Activated gamma-delta T cell treated with anti-CD3 and anti-CD28 coated beads, Interleukin-2, amount 50 U/mL, for 16 hours (primary cell): ENCODE measurements around the gene AFAP1.
"Not testable (repeated sequence)": the region's sequence is repeated elsewhere in the genome, so short reads cannot be mapped to it uniquely, and the experiment has no call there.

Experiments
- DNase-seq: peaks from one replicate; pipeline ENCODE4 v3.0.0-alpha.2; 2020; ENCODE audit warnings: low read depth

The AFAP1 gene

GRCh38 chr4:7944599-7945220 is 5.0 kb upstream of the AFAP1 start:
- no peak for DNase-seq

DNA sequence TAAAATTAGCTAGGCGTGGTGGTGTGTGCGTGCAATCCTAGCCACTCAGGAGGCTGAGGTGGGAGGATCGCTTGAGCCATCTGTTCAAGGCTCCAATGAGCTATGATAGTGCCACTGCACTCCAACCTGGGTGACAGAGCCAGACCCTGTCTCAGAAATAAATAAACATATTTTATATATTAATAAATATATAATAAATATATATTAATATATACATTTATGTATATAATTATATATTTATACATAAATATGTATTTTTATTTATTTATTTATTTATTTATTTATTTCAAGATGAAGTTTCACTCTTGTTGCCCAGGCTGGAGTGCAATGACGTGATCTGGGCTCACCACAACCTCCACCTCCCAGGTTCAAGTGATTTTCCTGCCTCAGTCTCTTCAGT is 4.0 kb upstream of the AFAP1 start:
- not testable (repeated sequence) for DNase-seq

DNA sequence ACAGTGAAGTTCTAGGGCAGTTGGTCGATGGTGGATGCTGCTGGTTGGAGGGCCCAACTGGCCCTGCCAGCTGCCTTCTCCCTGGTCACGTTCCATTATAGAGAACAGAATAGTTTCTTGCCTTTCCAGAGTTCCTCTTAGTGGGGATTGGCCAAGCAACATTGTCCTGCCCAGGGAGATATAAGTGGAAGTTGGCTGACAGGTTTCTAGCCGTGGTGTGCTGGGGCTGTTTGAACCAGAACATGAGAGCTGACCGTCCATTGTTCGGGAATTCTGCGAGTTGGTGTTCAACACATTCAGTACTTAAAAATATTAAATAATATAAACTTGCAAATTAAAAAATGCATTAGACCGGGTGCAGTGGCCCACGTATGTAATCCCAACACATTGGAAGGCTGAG is 3.5 kb upstream of the AFAP1 start:
- no peak for DNase-seq

DNA sequence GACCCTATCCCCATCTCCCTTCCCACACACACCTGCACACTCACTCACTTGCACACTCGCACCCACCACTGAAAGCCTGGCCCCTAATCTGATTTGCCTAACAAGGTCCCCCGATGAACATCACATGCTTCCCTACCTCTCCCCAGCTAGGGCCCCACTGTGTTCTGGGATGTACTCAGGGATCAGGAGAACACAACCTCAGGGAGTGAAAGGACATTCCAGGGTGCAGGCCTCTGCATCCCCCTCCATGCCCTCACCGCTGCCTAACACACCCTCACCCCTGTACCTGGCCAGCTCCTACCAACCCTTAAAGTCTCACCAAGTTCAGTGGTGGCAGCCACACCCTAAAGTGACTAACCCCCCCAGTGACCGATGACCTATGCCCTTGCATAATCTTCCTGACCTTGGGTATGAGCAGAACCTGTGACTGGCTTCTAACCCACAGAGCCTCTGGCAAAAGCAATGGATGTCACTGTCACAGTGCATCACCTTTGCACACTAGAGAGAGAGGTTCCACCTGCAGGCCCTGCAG is 2.4 kb upstream of the AFAP1 start:
- no peak for DNase-seq

DNA sequence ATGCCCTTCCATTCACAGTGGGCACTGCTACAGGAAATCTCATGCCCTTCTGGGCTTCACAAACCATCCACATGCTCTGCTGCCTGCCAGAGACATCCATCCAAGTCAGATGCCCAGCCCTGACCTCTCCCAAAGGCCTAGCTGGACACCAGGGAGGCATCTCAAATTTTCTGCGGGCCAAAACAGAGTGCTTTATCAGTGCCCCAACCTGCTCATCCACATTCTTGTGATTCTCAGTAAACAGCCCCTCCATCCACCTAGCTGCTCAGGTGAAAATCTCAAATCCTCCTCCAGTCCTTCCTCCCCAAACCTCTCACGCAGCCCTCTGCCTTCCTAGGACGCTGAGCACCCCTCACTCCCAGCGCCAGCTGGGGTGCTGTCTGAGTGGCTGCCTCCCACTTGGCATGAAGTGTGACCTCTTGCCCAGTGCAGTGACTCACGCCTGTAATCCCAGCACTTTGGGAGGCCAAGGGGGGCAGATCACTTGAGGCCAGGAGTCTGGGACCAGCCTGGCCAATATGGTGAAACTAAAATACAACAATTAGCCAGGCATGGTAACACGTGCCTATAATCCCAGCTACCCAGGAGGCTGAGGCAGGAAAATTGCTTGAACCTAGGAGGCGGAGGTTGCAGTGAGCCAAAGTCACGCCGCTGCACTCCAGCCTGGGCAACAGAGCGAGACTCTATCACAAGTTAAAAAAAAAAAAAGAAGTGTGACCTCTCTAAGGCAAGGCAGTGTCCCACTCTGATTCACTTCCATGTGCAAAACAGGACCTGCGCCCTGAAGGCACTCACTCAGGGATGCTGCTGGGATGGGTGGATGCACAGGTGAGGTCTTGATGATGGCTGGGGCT is 1.7 kb upstream of the AFAP1 start:
- no peak for DNase-seq

DNA sequence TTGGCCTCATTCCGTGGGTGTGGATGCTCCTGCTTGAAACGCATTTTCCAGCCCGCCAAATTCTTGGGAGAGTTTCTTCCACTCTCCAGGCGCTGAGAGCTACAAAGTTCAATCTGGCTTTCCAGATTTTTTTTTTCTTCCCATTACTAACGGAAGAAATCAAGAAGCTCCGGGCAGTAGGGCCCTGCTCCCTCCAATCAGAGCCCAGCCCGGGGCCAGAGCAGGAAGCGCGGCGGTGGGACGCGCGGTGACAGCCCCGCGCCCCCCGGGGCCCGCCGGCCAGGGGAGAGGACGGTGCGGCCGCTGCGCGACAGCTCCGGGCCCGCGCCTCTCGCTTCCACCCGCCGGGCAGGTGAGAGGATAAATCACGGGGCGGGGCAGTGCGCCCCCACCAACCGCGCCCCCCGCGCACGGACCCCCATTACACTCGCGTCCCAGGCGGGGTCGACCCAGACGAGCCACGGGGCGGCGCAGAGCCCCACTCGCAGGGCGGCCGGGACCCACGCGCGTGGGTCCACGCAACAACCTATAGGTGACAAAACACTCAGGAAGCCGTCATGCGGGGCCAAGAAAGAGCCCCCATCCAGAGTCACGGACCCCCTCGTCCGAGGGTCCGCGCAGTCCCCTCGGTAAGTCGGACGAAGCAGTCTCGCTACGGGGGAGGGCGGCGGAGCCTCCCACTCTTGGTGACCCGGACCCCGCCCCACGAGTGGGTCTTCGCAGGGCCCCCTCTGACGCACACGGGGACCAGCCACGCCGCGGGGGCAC is 868 bp downstream of the AFAP1 start:
- no peak for DNase-seq

DNA sequence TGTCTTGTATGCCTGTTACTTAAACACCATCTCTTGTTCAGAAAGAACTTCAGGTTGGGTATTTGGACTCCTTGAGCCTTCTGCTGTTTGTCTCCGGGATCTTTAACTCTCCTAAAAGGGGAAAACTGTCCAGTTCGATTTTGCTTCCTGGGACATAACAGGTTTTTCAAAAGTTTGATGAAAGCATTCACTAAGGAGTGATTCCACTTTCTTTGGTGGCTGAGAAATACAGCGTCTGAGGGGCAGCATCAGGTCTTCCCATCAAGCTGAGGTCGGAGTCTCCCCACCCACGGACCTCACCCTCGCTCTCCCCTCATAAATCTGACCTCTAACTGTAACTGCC is 1.4 kb downstream of the AFAP1 start:
- DNase-seq = no peak

DNA sequence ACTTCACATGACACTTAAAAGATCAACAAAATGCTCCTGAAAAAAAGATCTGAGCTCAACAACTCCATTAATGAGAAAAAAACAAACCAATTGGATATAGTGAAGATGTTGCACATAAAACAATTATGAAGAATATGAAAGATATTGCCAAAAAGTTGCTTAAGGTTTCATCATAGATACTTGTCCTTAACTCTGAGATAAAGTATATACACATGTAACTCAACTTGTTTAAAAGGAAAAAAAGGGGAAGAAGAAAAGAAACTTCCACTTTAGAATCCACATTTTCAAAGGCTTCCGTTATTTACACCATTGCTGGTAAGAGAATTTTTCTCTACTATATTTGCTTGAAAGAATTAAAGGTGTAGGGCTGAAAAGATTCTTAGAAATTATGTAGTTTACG is 2.7 kb downstream of the AFAP1 start:
- no peak for DNase-seq

DNA sequence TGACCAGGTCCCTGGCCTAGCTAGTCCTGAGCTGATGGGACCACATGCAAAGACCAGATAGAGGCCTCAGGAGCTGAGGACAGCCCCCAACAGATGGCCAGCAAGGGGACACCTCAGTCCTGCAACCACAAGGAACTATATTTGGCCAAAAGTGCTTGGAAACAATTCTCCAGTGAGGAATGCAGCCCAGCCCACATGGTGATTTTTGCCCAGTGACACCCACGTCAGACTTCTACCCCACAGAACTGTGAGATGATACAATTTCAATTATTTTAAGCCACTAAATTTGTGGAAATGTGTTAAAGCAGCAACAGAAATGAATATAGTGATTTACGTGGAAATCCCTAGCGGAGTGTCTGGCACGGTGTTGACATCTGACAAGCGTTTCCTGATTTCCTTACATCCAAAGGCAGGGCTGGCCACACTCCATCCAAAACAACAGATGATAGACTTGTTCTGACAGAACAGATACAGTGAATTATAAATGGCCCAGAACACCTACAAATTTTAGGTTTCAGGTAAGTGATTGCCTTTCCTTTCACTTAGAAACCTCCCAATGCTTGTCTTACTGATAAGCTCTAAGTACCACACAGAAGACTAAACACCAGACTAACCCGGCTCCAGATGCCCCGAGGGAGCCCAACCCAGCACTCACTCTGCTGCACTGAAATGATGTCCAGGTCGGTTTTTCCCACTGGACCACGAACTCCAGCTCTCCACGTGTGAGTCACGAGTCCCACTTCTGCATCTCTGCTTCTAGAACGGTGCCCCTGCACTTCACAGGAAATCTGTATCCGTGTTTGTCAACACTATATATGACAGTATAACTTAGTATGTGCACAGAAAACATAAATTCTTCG is 5.8 kb downstream of the AFAP1 start:
- no peak for DNase-seq

GRCh38 chr4:7932287-7932686 is 7.4 kb downstream of the AFAP1 start:
- DNase-seq = no peak

DNA sequence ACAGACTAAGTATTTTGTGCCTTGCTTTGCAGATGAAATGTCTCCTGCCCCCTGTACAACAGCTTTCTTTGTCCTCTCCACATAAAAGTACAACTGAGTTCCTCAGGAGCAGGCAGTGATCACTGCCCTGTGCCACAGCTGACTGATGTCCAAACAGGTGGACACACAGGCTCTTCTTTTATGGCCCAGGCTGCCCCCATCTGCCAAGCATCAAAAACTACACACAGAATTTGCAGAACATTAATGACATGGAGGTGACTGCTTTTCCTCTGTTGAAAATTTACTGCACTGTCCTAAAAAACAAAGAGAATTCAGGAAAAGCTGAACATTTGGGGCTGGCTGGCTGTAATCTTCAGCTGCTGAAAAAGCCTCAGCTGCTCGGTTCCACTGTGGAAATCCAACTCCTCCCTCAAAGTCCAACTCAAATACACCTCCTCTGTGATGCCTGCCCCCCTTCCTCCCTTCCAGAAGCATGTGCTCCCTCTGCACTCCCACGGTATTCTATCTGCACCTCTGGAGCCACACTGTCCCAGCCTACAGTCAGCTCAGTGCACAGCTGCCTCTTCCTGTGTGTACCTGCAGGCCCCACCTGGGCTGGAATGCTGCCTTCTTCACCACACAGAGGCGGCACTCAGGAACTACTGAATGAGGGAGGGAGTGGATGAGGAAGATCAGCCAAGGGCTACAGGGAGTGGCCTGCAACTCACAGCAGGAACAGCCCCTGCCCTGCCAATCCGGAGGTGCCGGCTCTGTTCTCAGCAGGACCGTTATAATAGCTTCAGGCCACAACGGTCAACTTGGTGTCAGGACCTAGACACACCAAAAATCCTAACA is 10.3 kb downstream of the AFAP1 start:
- DNase-seq = no peak

DNA sequence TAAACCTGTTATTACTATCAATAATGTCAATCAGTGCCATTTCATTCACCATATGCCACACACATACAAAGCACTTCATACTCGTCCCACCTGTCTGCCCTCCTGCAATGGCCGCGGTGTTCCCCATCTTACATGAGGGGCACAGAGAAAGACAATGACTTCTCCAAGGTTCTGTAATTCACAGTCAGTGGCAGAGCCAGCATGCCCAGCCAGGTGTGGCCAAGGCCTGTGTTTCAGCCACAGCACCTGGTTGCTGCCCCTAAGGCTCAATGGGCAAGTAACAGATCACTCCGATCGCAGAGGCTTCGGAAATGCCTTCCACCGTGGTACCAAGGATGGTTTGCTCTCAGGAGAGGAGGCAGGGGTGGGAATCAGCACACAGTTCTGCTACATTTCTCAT is 10.9 kb downstream of the AFAP1 start:
- no peak for DNase-seq

DNA sequence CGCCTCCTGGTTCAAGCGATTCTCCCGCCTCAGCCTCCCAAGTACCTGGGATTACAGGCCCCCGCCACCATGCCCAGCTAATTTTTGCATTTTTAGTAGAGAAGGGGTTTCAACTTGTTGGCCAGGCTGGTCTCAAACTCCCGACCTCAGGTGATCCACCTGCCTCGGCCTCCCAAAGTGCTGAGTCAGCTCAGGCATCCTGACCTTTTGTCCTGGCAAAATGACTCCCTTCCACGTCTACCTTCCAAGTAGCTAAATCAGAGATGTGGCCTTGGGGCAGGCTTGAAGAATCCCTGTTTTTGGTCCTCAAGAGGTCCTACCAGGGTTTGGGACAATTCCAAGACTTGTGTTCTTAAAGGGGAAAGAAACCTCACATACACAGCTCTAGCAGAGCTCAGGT is 12.8 kb downstream of the AFAP1 start:
- no peak for DNase-seq

DNA sequence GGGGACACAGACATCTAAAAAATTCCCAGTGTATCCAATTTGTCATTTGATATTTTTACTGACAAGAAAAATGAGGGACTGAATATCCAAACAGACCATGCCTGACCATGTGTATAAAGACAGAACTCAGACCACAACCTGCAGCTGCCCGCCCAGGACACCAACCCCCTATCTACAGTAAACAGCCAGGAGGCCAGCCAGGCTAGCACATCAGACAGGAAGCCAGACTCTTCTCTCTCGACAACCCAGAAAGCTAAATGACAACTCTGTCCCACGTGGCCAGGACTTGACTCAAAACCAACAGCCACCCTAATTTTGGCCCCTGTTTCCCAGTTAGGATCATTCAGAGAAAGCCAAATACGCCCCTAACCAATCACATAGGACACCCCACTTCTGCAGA is 15.1 kb downstream of the AFAP1 start:
- no peak for DNase-seq

GRCh38 chr4:7924163-7924562 is 15.5 kb downstream of the AFAP1 start:
- DNase-seq = no peak

- no peak for DNase-seq
Measured at GRCh38 chr4:7922466-7922865, 17.2 kb downstream of the AFAP1 start.

DNA sequence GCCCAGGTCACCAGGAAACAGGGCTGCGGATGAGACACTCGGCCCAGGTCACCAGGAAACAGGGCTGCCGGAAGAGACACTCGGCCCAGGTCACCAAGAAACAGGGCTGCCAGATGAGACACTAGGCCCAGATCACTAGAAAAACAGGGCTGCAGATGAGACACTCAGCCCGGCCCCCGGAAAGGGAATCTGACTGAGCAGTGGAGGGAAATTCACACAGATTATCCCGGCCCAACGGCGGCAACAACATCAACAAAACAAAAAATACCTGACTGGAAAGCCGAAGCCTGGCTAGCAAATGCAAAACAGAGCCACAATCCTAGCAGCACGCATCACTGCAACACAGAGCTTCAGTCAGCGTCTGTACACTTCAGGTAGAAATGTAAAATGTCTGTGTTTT is 20.7 kb downstream of the AFAP1 start:
- DNase-seq = no peak

DNA sequence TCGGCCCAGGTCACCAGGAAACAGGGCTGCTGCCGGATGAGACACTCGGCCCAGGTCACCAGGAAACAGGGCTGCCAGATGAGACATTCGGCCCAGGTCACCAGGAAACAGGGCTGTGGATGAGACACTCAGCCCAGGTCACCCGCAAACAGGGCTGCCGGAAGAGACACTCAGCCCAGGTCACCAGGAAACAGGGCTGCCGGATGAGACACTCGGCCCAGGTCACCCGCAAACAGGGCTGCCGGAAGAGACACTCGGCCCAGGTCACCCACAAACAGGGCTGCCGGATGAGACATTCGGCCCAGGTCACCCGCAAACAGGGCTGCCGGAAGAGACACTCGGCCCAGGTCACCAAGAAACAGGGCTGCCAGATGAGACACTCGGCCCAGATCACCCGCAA is 21.5 kb downstream of the AFAP1 start:
- not testable (repeated sequence) for DNase-seq

DNA sequence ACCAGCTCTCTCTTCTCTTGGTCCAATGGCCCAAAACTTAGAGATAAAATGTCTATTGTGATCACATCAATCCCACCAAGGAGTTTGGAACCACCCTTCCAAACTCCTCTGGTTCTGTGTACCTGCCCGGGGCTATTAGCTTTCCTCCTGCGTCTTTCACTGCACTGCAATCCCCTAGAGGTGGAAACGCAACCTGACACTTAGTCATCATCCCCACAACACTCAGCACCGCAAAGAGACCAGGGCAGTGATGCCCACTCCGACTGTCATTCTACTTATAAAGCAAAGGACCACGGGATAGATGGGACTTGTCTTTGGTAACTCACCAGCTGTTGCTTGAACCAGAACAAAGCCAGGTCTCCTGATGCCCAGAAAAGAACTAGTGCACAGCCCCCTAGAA is 22.0 kb downstream of the AFAP1 start:
- no peak for DNase-seq

DNA sequence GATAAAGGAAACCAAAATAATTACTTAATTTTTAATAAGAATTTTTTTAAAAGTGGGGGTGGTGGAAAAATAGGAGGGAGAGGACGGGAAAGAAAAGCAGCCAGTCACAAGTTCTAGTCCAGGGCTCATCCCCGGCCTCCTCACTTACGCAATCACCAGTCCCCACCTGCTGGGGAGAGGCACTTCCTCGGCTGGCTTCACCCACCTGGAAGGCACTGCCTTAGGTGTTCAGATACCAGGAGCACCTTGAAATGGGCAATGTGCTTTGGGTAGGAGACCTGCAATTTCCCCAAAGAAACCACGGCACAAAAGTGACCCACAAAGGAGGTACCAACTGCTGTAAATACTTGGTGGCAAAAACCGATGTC is 23.8 kb downstream of the AFAP1 start:
- no peak for DNase-seq

DNA sequence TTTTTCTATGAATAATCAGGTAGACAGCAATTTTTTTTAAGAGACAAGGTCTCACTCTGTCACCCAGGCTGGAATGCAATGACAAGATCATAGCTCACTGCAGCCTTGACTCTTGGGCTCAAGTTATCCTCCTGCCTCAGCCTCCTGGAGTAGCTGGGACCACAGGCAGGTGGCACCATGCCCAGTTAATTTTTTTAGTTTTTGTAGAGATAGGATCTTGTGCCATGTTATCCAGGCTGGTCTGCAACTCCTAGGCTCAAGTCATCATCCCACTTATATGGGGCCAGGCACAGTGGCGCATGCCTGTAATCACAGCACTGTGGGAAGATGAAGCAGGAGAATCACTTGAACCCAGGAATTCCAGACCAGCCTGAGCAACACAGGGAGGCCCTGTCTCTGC is 26.8 kb downstream of the AFAP1 start:
- no peak for DNase-seq
